NCI-H2081 treated with DMSO at 0.1 percent for 48 hours (cell line): ENCODE results near the gene CYP46A1.

Experiments used
- DNase-seq: peaks from one replicate; lab custom pipeline; 2025; lab: John Stamatoyannopoulos, UW

The CYP46A1 gene

DNA sequence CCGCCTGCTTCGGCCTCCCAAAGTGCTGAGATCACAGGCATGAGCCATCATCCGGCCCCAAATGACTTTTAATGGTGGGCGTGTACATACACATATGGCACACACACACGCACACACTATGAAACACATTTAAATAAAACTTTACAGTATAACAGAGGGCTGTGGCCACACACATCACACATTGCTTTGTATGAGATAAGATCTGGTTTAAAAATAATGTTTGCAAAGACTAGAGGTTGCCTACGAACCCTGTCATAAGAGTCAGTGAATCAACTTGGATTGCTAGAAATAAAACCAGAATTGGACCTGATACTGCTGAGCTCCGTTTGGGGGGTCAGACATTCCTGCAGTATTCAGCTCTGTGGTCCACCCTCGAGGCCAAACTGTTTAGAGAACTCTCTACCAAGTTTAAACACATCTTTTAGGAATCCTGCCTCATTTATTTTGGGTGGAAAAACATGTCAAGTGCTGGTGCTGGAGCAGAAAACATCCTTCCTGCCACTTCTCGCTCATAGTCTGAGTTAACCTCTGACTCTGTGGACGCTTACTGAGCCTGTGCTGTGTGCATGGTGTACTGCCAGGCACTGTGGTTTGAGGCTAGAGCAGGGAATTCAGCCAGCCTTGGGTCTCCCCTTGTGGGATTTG, 61.3 kb downstream of the CYP46A1 start:
- DNase-seq, result no peak

DNA sequence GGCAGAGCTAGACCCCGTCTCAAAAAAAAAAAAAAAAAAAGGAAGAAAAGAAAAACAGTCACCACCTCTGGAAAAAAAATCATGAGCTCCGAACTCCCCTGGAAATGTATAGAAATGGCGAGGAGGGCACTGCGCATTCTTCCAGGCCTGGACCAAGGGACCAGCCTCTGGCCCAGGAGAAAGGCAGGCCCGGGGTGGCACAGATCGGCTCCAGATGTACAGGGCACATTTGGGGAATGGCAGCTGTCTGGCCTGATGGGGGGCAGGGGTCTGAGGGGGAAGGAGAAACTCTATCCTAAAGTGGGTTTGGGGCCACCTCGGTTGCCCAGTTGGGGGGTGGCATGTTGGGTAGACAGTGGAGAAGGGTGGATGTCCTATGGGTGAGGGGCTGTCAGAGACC, 63.1 kb downstream of the CYP46A1 start:
- DNase-seq, result no peak

DNA sequence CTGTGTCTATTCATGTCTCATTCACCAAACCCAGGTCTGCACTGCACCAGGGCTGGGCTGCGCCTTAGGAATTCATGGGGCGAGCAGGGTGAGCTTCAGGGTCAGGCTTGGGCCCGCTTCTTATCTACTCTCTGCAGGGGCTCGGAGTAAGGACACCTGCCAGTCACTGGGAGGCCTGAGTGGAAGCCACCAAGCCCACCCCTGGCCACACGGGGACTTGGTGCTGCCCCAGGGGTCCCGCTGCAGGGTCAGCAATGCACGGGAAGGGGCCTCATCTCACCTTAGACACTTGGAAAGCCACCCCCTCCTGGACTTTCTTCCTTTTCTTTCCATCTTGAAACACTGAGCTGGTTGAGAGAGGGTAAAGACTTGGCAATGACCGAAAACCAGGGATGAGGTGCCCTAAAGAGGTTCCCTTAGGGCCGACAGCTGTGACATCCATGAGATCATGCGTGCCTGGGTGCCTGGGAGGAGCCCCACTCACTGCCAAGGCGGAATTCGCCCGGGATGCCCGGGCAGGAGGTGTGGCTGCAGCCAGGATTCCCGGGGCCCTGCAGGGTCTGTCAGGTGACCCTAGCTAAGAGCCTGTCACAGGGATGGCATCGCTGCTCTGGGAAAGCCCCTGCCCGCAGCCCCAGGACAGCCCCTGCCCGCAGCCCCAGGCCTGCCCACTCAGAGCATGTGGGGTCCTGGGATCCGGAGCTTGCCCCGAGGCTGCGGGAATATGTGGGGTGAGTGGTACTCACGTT, 63.7 kb downstream of the CYP46A1 start:
- DNase-seq, result no peak

DNA sequence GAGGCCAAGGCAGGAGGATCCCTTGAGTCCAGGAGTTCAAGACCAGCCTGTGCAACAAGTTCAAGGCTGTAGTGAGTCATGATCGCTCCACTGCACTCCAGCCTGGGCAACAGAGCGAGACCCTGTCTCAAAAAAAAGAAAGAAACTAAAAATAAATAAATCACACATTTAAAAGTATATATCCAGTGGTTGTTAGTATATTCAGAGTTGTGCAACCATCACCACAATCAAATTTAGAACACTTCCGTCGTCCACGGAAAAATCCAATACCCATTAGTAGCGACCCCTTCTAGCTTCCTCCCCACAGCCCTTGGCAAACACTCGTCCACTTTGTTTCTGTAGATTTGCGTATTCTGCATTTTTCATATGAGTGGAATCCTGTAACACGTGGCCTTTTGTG, 64.4 kb downstream of the CYP46A1 start:
- DNase-seq, result no peak

DNA sequence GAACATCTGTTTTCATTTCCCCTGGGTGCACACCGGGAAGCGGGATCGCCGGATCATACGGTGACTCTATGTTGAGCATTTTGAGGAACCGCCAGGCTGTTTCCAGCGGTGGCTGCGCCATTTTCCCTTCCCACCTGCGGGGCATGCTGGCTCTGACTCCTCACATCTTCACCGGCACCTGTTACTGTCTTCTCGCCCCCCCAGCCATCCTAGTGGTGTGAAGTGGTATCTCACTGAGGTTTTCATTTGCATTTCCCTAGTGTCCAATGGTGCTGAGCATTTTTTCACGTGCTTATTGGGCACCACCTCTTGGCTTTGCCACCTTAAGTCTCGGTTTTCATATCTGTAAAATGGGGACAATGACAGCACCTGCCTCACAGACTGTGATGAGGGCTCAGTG, 65.0 kb downstream of the CYP46A1 start:
- DNase-seq, result no peak

DNA sequence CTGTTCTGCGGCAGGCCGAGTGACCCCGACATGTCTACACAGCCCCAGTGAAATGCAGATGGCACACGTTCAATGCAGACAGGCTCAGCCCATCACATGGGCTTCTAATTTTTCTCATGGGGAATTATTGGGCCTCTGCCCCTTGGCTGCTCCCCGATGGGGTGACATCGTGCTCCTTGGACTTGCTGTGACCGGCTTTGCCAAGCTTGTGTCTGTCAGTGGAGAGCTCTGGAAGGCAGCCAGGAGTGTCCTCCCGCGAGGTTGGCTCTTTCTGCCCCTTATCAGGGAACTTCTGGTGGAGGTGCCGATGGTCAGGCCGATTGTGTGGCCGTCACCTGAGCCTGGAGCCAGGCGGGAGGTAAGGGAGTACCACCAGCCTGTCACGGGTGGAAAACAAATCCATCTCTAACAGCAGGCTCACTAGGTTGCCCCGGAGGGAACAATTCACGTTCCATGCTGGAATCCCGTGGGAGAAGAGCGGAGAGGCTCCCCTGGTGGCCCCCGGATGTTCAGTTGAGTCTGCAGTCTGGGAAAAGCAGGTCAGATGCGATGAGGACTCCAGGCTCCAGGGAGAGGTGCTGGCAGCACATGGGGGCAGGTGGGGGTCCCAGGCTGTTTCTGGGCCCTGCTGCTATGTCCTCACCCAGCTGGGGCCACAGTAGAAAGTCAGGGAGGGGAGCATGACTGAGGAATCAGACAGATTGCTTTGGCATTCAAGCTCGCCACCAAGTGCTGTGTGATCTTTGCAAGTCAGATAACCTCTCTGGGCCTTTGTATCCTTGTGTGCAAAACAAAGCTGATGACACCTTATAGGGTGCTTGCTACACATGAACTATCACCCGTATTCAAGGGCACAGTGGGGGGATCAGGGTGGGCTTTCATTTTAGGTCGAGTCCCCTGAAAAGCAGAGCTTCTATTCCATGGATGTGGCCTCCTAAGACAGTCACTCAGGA, 65.9 kb downstream of the CYP46A1 start:
- no peak for DNase-seq

DNA sequence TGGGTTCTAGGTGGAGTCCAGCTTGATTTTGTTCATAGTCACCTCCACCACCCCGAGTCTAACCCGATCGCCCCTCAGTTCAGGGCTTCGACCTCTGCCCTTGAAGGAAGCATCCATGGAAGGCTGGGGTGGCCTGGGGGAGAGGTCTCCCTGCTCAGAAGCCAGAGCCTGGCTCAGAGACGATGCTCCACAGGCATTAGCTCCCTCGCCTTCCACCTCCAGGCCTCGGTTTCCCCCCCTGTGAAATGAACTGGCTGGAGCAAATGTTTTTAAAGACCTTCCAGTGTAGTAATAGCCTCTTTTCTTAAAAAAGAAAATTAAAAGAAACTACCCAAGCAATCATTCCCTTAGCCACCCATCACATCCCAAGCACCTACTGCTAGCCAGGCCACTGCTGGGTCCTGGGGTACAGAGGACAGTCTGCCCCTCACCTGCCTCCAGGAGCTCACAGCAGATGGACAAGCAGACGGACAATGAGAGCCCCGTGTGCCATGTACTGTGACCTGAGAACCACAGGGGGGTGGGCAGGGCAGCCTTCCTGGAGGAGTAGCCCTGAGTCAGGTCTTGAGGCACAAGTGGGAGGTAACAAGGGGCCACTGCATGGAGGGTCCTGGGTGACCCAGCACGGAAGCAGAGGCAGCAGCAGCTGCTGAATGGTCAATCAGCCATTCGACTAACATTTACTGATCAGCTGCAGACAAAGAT, 66.8 kb downstream of the CYP46A1 start:
- no peak for DNase-seq

DNA sequence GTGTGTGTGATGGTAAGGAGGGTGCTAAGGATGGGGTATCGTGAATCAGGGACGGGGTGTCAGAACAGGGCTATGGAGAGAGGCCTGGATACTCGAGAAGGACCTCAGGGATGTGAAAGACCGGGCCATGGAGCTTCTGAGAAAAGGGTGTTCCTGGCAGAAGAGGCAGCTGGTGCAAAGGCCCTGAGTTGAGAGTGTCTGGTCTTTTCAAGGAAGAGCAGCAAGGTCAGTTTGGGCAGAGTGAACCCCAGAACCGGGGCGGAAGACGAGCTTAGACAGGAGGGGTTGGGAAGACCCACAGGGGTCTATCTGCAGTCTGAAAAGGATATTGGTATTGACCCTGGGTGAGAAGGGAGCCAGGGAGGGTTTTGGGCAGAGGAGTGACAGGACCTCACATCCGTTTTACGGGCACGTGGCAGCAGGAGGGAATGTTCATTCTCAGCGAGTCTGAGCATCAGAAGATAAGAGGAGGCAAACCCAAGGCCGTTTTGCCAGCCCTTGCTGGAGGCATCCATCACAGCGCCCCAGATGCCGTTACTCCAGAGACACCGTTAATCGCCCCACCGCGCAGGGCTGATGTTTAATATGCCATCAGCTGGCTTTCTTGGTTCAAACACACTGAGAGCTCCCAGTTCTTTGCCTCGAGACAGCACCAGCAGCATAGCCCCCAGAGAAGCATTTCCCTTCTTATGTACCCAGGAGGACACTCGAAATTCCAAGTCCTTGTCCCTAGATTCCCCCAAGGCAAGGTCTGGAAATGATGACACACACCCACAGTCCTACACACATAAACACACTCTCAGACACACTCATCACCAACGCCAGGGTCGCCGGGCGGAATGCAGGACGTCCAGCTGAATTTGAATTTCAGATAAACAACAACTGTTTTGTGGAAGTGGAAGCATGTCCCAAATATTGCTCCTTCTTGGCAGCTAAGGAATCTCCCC, 67.7 kb downstream of the CYP46A1 start:
- no peak for DNase-seq

DNA sequence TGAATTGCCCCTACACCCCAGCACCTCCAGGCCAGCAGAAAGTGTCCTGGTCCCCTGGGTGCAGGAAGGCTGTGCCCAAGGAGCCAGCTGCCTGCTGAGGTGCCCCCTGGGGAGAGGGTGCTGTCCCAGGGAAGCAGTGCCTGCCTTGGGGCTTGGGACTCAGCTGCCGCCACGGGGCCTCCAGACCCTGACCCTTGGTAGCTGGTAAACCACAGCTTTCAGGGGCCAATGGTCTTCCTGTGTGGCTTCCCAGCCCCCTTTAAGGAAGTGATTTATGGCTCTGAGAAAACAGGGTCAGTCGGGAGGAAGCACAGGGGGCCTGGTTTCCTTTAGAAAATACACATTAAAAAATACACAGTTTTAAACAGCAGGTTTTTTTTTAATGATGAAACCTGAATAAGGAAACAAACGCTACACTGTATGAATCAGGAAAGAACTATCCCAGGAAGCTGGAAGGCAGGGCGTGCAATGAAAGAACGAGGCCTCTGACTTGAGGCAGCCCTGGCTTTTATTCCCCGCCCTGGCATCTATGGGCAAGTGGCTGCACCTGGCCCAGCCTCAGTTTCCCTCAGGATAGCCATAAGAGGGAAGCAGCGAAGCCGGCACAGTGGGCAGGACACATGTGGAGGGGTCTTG, 68.5 kb downstream of the CYP46A1 start:
- DNase-seq, result no peak

DNA sequence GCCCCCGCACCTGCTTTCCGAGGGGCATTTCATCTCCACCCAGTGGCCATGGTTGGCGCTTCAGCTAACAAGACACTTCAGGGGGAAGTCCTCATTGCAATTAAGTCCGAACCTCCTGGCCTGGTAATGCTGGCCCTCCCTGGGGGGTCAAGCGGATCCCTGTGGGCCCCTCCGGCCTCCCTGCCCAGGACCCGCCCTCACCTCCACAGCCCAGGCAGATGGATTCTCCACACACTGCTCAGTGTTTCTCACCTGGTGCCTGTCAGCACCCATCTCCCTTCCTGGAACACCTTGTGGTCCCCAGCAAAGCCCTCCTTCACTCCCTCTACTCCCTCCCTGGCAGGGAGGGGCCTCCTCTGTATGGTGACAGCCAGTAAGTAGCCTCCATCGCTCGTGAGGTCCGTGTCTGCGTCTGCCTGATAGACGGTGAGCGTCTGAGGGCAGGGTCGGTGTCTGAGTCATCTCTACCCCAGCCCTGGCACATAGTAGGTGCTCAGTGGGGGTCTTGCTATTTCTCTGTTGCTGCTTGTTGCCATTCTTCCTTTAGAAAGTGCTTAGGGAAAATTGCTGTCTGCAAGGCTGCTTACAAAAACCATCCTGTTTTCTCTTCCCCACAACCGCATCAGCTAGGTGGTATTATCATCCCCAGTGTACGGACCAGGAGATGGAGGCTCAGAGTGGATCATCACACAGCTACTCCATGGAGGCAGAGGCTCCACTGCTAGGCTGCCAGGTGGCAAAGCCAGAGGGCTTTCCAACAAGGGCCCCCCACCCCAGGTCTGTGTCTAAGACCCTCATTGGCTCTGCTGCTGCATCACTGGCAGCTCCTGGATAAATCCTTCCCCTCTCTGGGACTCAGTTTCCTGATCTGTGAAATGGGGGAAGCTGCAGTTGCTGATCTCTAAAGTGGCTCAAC, 69.4 kb downstream of the CYP46A1 start:
- no peak for DNase-seq

DNA sequence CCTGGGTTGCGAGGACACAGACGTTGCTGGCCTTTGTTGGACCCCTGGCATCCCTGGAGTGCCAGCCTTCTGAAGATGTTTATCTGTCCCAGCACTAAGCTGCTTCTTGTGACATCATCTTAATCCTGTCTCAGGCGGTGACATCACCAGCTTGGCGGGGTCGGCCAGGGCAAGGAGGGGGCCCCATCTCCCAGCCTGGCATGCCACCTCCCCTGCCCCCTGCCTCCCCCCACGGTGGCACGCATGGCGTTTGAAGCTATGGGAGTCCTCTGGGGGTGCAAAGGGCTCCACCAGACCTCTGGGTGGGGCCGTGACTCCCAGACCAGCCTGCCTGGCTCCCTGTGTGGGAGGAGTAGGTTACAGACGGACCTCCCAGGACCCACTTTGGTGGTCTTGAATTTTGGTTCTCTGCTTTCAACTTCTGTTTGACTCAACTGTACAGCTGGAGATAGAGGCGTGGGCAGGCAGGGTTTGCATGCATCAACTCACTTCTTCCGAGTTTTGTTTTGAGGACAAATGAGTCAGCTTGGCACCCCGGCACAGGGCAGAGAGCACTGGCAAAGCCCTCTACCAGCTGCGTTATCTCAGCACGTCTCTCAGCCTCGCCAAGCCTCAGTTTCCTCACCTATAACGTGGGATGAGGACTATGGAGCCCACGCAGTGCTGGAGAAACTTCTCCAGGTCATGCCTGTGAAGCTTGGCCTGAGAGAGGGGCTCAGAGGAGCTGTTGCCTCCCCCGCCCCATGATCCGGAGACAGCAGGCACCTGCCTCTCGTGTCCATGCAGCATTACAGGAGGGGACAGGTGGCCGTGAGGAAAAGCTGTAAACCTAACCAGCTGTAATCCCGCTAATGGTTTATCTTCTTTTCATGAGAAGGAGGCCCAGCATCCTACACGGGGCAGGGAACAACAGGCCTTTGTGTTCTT, 70.3 kb downstream of the CYP46A1 start:
- no peak for DNase-seq

DNA sequence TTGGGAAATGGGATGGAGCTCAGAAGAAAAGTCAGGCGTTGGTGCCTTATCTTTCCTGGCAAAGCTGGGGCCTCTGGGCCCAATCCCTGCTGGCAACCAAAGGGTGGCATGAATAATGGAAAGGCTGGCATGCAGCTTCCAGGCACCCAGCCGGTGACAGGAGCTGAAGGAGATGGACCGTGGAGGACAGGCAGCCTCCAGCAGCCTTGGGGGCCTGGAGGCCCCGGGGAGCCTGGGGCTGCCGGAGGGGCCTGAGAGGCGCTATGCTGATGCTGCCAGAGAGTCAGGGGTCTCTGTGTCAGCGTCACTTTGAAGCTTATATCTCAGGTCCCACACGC, 70.9 kb downstream of the CYP46A1 start:
- no peak for DNase-seq

DNA sequence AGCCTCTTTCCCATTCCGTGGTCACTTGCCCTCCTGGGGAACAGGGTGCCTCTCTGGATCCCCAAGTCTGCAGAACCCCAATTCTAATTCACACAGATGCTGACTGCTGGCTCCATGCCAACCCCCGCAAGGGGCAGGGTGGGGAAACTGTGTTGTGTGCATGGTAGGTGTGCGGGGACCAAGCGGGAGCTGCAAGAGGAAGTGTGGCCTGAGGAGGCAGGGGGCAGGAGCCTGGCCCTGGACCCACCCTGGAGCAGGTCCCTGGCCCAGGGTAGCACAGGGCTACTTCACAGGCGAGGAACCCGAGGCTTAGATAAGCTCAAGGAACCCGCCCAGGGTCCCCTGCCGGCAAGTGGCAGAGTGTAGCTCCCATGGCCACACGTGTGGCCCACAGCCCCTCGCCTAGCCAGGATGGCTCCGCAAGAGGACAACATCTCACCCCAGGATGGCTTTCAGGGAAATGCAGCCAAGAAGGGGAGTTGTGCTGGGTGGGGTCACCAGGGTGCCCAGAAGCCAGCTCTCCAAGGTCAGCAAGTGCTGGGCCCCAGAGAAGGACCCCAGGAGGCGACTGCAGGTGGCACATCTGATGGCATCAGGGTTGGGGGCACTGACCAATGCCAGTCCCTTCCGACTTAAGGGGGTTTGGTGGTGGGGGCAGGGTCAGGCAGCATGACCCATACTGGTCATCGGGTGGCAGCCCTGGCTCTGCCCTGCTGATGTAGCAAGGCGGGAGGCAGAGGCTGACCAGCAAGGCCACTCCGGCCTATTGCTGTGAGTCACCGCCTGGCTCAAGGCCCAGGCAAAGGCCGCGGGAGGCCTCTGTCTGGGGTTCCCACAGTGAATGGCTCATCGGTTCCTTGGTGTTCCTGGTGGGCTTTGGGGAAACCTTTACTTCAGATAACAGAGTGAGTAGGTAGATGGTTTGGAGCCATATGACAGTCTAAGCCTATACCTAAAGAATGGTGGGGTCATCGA, 71.8 kb downstream of the CYP46A1 start:
- no peak for DNase-seq

DNA sequence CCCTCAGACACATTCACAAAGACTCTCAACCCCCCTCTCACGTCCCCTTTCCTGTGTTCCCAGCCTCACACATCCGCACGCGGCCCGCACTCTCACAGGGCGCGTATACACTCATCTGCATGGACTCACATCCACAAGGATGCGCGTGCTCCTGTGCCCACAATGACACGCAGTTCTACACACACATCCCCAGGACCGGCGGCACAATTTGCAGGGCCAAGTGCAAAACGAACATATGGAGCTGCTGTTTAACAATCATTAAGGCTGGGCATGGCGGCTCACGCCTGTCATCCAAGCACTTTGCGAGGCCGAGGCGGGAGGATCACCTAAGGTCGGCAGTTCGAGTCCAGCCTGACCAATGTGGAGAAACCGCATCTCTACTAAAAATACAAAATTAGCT, 72.7 kb downstream of the CYP46A1 start:
- no peak for DNase-seq

DNA sequence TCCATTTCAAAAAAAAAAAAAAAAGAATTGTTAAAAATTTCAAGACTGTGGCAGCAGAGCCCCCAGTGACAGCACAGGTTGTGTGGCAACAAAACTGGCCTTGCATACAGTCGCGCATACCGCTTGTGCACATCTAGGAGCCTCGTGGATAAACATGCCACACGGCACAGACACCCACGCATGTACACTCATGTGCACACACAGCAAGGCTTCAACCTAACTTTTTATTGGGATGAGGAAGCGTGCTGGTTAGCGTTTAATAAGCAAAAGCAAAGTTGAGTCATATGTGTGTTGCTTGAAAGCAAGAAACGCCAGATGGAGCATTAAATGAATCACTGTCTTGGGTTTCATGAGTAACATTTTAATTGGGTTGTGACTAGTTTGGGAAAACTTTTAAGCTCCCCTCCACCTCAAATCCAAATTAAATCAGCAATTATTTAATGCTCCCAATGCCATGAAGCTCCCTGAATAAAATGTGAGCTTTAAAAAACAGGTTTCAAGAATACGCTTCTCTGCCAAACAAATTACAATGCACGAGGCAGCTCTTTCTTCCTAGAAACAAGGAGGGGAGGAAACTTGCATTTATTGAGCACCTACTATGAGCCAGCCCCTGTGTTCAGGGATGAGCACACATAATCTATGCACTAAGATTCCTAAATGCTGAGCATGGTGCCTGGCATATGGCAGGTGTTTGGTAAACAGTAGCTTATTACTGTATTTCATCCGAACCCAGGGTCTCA, 73.4 kb downstream of the CYP46A1 start:
- no peak for DNase-seq

DNA sequence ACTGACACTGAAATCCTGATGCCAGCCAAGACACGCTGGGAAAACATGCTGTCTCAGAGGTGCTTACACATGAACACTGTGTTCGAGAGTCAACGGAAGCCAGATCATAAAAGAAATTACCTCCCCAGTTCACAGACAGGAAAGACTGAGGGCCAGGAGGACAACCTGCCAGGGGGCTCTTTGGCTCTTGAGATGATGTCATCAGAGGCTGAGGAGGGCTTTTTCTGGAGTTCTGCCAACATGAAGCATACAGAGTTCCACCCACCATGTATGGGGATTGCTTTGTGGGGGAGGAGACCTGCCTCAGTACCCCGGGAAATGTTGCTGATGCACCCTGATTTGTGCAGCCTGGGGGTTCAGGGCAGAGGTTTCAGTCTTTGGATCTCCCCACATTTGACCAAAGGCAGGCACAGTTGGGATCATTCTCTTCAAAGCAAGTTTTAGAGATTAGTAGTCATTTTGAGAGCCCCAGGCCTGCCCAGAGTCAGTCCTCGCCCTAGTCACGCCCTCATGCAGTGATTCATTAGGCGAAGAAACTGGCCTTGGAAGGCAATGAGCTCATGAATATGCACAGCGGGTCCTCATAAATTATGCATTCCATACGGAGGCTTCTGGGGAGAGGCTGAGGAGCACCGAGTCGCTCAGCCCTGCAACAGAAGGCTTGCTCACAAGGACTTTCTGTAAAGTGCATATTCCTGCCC, 74.2 kb downstream of the CYP46A1 start:
- no peak for DNase-seq
